K562 (cell line): ENCODE results near the gene GMPR. TPM values are rescaled to one million over a fixed set of nuclear protein-coding genes. Genes with fewer than 3 reads are reported as not detected.
A peak's percentile ranks its signal among the peaks of the same experiment; 100 is the strongest.

ENCODE experiments used
- CHD4 ChIP-seq: fragments of 200-600 bp; sonication (generic); IDR thresholded peaks from 3 replicates; pipeline ENCODE4 v1.6.1; 2012; ENCODE audit warnings: low read depth, mild to moderate bottlenecking, mixed read lengths, low read length, inconsistent platforms; ENCODE audit not compliant: insufficient read depth, insufficient replicate concordance, poor library complexity, severe bottlenecking
- EHMT2 ChIP-seq: fragments of 450-650 bp; IDR thresholded peaks from 2 replicates; pipeline ENCODE4 v1.6.1; 2018; ENCODE audit warnings: antibody characterized with exemption
- FOXA1 ChIP-seq: fragments of 450-650 bp; IDR thresholded peaks from 2 replicates; pipeline ENCODE4 v1.6.1; 2016; ENCODE audit warnings: mild to moderate bottlenecking, borderline replicate concordance
- MEF2D ChIP-seq: conservative IDR thresholded peaks from 2 replicates; pipeline ENCODE4 v1.6.1; 2016; ENCODE audit warnings: low read depth, missing genetic modification characterization, missing compliant biosample characterization
- SRF ChIP-seq, 2 experiments: fragments of 250-450, 450-650 bp in 1 of 2; sonication (Bioruptor Pico) in 1 of 2; sonication (generic) in 1 of 2; formaldehyde crosslinking; IDR thresholded peaks; 2 replicates each; pipeline versions ENCODE4 v1.5.0 to v1.5.1; 2020 to 2022; ENCODE audit warnings: mild to moderate bottlenecking in 1 of 2, missing genetic modification reagents in 1 of 2
- TAF1 ChIP-seq: IDR thresholded peaks from 2 replicates; pipeline ENCODE4 v1.6.1; 2011; ENCODE audit warnings: mild to moderate bottlenecking, low read length, moderate library complexity; ENCODE audit not compliant: insufficient read depth, control insufficient read depth, severe bottlenecking; ENCODE audit errors: extremely low read depth
- TFAM ChIP-seq: fragments of 250-450 bp; sonication (Bioruptor Pico); conservative IDR thresholded peaks from 2 replicates; pipeline ENCODE4 v1.5.0; 2021; ENCODE audit warnings: mild to moderate bottlenecking, moderate library complexity
- ZFP36 ChIP-seq: fragments of 150-350 bp; IDR thresholded peaks from 2 replicates; pipeline ENCODE4 v1.6.1; 2018; ENCODE audit warnings: low read length, low read depth; ENCODE audit not compliant: partially characterized antibody
- ZNF124 ChIP-seq: sonication (generic); formaldehyde crosslinking; IDR thresholded peaks from 2 replicates; pipeline ENCODE4 v1.8.1; 2022; ENCODE audit warnings: missing genetic modification reagents
- ZNF165 ChIP-seq: fragments of 250-450 bp; sonication (Bioruptor Pico); IDR thresholded peaks from 2 replicates; pipeline ENCODE4 v1.4.0; 2020; ENCODE audit warnings: borderline replicate concordance
- ZNF764 ChIP-seq: fragments of 250-450 bp; sonication (Bioruptor Pico); IDR thresholded peaks from 2 replicates; pipeline ENCODE4 v1.4.0; 2020; ENCODE audit warnings: low read depth, mild to moderate bottlenecking, moderate library complexity
- polyA plus RNA-seq, 8 experiments: library from polyadenylated mRNA; depleted of rRNA in 4 of 8; stranded (reverse) in 5 of 8; unstranded in 3 of 8; fragments of >200 nt; fragmentation: Nextera tagmentation in 2 of 8; fragmentation: Illumina TruSeq in 1 of 8; extraction: Ambion mirVana in 2 of 8; extraction: Trizol in 1 of 8; gene quantifications; 2 replicates each; pipeline versions ENCODE4 v1.2.1 to v1.2.3, GENCODE V29; 2011 to 2014; ENCODE audit warnings: inconsistent platforms in 1 of 8, missing spikeins in 1 of 8
- total RNA-seq, 7 experiments: library from RNA; depleted of rRNA in 6 of 7; stranded (reverse); fragments of >200 nt in 6 of 7; fragmentation: Illumina TruSeq in 2 of 7; extraction: Trizol in 2 of 7; gene quantifications; 2 replicates each; pipeline versions ENCODE4 v1.2.1 to v1.2.3, GENCODE V29; 2011 to 2021; ENCODE audit warnings: low replicate concordance in 1 of 7
- TF ChIP-seq, protein P1 (sequence below): fragments of 250-450 bp; sonication (Bioruptor Pico); IDR thresholded peaks from 2 replicates; pipeline ENCODE4 v1.8.0; 2022; ENCODE audit warnings: moderate library complexity, mild to moderate bottlenecking, inconsistent platforms
- TF ChIP-seq, protein P2 (sequence below): sonication (generic); formaldehyde crosslinking; IDR thresholded peaks from 2 replicates; pipeline ENCODE4 v1.8.0; 2022; ENCODE audit warnings: mild to moderate bottlenecking, missing genetic modification reagents
- TF ChIP-seq, protein P3 (sequence below): sonication (generic); formaldehyde crosslinking; IDR thresholded peaks from 2 replicates; pipeline ENCODE4 v1.9.0; 2022; ENCODE audit warnings: mild to moderate bottlenecking, missing genetic modification reagents
- TF ChIP-seq, protein P4 (sequence below): IDR thresholded peaks from 3 replicates; pipeline ENCODE4 v1.6.1; 2011; ENCODE audit warnings: borderline replicate concordance, mild to moderate bottlenecking; ENCODE audit not compliant: insufficient read length, insufficient read depth

Gene GMPR
- total and polyA plus RNA-seq, 9 of the 15 experiments (the other 6 are each of a cell fraction or from before 2014, with no cell fraction given): 34.6 to 83.7 (median 49.8) TPM

- TF ChIP-seq ZNF124 (CRISPR knock-in tag) (no peak), CHD4 (no peak), SRF (CRISPR knock-in tag; IDR thresholded peaks at IDR 0.05) (0 out of 4 replicates have a peak, but pooled peaks of 1 of the 2 experiments have one; percentile 39), MEF2D (tag) (peak; percentile 80), ZNF764 (CRISPR knock-in tag) (no peak), ZNF165 (CRISPR knock-in tag) (no peak), FOXA1 (no peak), EHMT2 (0 out of 2 replicates have a peak, but pooled peaks have one; percentile 9), TAF1 (peak; percentile 51), TFAM (no peak), ZFP36 (peak; percentile 53)
- TF ChIP-seq, protein P1, sequence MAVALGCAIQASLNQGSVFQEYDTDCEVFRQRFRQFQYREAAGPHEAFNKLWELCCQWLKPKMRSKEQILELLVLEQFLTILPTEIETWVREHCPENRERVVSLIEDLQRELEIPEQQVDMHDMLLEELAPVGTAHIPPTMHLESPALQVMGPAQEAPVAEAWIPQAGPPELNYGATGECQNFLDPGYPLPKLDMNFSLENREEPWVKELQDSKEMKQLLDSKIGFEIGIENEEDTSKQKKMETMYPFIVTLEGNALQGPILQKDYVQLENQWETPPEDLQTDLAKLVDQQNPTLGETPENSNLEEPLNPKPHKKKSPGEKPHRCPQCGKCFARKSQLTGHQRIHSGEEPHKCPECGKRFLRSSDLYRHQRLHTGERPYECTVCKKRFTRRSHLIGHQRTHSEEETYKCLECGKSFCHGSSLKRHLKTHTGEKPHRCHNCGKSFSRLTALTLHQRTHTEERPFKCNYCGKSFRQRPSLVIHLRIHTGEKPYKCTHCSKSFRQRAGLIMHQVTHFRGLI (CRISPR knock-in tag): no peak
- TF ChIP-seq, protein P2, sequence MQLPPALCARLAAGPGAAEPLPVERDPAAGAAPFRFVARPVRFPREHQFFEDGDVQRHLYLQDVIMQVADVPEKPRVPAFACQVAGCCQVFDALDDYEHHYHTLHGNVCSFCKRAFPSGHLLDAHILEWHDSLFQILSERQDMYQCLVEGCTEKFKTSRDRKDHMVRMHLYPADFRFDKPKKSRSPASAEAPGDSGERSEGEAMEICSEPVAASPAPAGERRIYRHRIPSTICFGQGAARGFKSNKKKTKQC (CRISPR knock-in tag): peak; percentile 56; the same call in 1 of the 2 replicates
- TF ChIP-seq, protein P3, sequence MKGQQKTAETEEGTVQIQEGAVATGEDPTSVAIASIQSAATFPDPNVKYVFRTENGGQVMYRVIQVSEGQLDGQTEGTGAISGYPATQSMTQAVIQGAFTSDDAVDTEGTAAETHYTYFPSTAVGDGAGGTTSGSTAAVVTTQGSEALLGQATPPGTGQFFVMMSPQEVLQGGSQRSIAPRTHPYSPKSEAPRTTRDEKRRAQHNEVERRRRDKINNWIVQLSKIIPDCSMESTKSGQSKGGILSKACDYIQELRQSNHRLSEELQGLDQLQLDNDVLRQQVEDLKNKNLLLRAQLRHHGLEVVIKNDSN (CRISPR knock-in tag): no peak
- TF ChIP-seq, protein P4, sequence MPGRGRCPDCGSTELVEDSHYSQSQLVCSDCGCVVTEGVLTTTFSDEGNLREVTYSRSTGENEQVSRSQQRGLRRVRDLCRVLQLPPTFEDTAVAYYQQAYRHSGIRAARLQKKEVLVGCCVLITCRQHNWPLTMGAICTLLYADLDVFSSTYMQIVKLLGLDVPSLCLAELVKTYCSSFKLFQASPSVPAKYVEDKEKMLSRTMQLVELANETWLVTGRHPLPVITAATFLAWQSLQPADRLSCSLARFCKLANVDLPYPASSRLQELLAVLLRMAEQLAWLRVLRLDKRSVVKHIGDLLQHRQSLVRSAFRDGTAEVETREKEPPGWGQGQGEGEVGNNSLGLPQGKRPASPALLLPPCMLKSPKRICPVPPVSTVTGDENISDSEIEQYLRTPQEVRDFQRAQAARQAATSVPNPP: no peak
Measured at GRCh38 chr6:16322666-16323312, 84.4 kb downstream of the GMPR start (continued).
